HG03342 (cell line): ENCODE data around the gene ADGRG1.
"Not testable (repeated sequence)": the region's sequence is repeated elsewhere in the genome, so short reads cannot be mapped to it uniquely, and the experiment has no call there.

ENCODE experiments used
- ATAC-seq: cut with Tn5 transposase; IDR thresholded peaks from one replicate; pipeline ENCODE4 v1.9.1; 2021; ENCODE audit warnings: mild to moderate bottlenecking, moderate library complexity; ENCODE audit not compliant: unreplicated experiment

Gene ADGRG1

GRCh38 chr16:57628008-57628781 lies at the start of gene ADGRG1:
TSS of gene ADGRG1 (plus strand) at chr16:57628630. CDS start at chr16:57650288, 21,658 bp downstream.
- ATAC-seq = no peak

GRCh38 chr16:57579361-57579665 lies 49.1 kb upstream of the ADGRG1 start:
- no peak for ATAC-seq

- ATAC-seq = no peak
Observed at GRCh38 chr16:57585051-57585687, 43.3 kb upstream of the ADGRG1 start.

GRCh38 chr16:57588831-57589230 lies 39.6 kb upstream of the ADGRG1 start:
- ATAC-seq = no peak

GRCh38 chr16:57589374-57589773 lies 39.1 kb upstream of the ADGRG1 start:
- ATAC-seq = no peak

- ATAC-seq = no peak
Observed at GRCh38 chr16:57590654-57591085, 37.8 kb upstream of the ADGRG1 start.

GRCh38 chr16:57591086-57591869 lies 37.2 kb upstream of the ADGRG1 start:
- peak; percentile 75 for ATAC-seq

GRCh38 chr16:57591870-57592485 lies 36.5 kb upstream of the ADGRG1 start:
- no peak for ATAC-seq

- ATAC-seq = no peak
Observed at GRCh38 chr16:57592591-57593003, 35.8 kb upstream of the ADGRG1 start.

- no peak for ATAC-seq
Observed at GRCh38 chr16:57593021-57593420, 35.4 kb upstream of the ADGRG1 start.

GRCh38 chr16:57593990-57594389 lies 34.4 kb upstream of the ADGRG1 start:
- no peak for ATAC-seq

- no peak for ATAC-seq
Observed at GRCh38 chr16:57594531-57595031, 33.8 kb upstream of the ADGRG1 start.

- not testable (repeated sequence) for ATAC-seq
Observed at GRCh38 chr16:57596234-57596633, 32.2 kb upstream of the ADGRG1 start.

GRCh38 chr16:57598437-57598836 lies 30.0 kb upstream of the ADGRG1 start:
- ATAC-seq = no peak

GRCh38 chr16:57600048-57600835 lies 28.2 kb upstream of the ADGRG1 start:
- no peak for ATAC-seq

- ATAC-seq = no peak
Observed at GRCh38 chr16:57600952-57601580, 27.4 kb upstream of the ADGRG1 start.

GRCh38 chr16:57601801-57602478 lies 26.5 kb upstream of the ADGRG1 start:
- ATAC-seq = peak; percentile 85

- ATAC-seq = no peak
Observed at GRCh38 chr16:57603115-57604024, 25.1 kb upstream of the ADGRG1 start.
